ENCODE data around the gene S1PR3.

S1PR3 gene

GRCh38 chr9:88993327-88993726, 2.1 kb downstream of the S1PR3 start:
- no peak for DNase-seq

- DNase-seq = no peak
Observed at GRCh38 chr9:88993871-88994460, 2.7 kb downstream of the S1PR3 start.

- DNase-seq = no peak
Observed at GRCh38 chr9:88994469-88995199, 3.4 kb downstream of the S1PR3 start.

GRCh38 chr9:88995200-88995577, 3.9 kb downstream of the S1PR3 start:
- DNase-seq = no peak

GRCh38 chr9:88995627-88996026, 4.4 kb downstream of the S1PR3 start:
- DNase-seq = no peak

- DNase-seq = no peak
Observed at GRCh38 chr9:88996046-88996920, 5.0 kb downstream of the S1PR3 start.

- DNase-seq = no peak
Observed at GRCh38 chr9:88996921-88997235, 5.6 kb downstream of the S1PR3 start.

- no peak for DNase-seq
Observed at GRCh38 chr9:88997646-88998045, 6.4 kb downstream of the S1PR3 start.

- no peak for DNase-seq
Observed at GRCh38 chr9:88998503-88998902, 7.2 kb downstream of the S1PR3 start.

GRCh38 chr9:88998911-88999310, 7.6 kb downstream of the S1PR3 start:
- DNase-seq = no peak

GRCh38 chr9:89000371-89000781, 9.1 kb downstream of the S1PR3 start:
- DNase-seq = no peak

- peak; percentile 90 for DNase-seq
Observed at GRCh38 chr9:89000973-89001916, 10.0 kb downstream of the S1PR3 start.

- DNase-seq = no peak
Observed at GRCh38 chr9:89001917-89002540, 10.8 kb downstream of the S1PR3 start.

- DNase-seq = no peak
Observed at GRCh38 chr9:89002987-89003386, 11.7 kb downstream of the S1PR3 start.

- no peak for DNase-seq
Observed at GRCh38 chr9:89005323-89005722, 14.1 kb downstream of the S1PR3 start.

GRCh38 chr9:89006267-89006666, 15.0 kb downstream of the S1PR3 start:
- no peak for DNase-seq

- DNase-seq = no peak
Observed at GRCh38 chr9:89006996-89007967, 16.0 kb downstream of the S1PR3 start.

GRCh38 chr9:89008055-89008743, 16.9 kb downstream of the S1PR3 start:
- no peak for DNase-seq

GRCh38 chr9:89008744-89009545, 17.7 kb downstream of the S1PR3 start:
- no peak for DNase-seq

GRCh38 chr9:89009546-89009840, 18.2 kb downstream of the S1PR3 start:
- DNase-seq = no peak
